ENCODE results near the gene KCNN2. TPM values are rescaled to one million over a fixed set of nuclear protein-coding genes. Genes with fewer than 3 reads are reported as not detected.

KCNN2 gene
- total and polyA plus RNA-seq, 2 of the 4 experiments (the other 2 are of a cell fraction), result 2.2 to 8.8 TPM

DNA sequence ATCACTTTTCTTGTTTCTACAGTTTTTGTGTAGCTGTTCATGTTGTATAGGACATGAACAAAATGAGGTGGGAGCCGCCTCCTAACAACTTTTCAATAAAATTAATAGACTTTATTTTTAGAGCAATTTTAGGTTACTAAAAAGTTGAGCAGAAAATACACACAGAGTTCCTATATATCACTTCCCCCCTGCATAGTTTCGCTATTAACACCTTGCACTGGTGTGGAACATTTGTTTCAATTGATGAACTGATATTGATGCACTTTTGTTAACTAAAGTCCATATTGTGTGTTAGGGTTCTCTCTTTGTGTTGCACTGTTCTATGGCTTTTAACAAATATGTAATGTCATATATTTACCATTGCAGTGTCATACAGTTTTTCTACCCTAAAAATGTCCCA lies 47.8 kb upstream of the KCNN2 start:
- no peak overlapping the region for H2BK5ac ChIP-seq (ENCODE audit: low read depth, low read length, poor library complexity, severe bottlenecking)
- dilution Hi-C loops (cut with HindIII; ENCODE audit: low sequenced_read_pairs, unreplicated experiment), result no loop called here

More for the DNA sequence above, 47.8 kb upstream of the KCNN2 start:
- Histone ChIP-seq H3K27ac (ENCODE audit: insufficient read depth, low read length) (no peak overlapping the region), H3K36me3 (ENCODE audit: control insufficient read depth, insufficient read depth, low read length) (no peaks in the 10 kb centered on the region), H3K4me2 (ENCODE audit: low read depth, low read length) (no peak overlapping the region), H3K4me1 (ENCODE audit: control insufficient read depth, insufficient read depth, low read length) (peaks cover 4% of the 10 kb centered on the region), H2BK15ac (ENCODE audit: low read depth, low read length) (no peak overlapping the region), H3K23ac (ENCODE audit: low read depth, low read length) (no peak overlapping the region), H3K79me1 (ENCODE audit: low read depth in 1 of 2, low read length in 2 of 2) (no peaks in the 10 kb centered on the region), H3K18ac (ENCODE audit: low read depth, low read length) (no peak overlapping the region), H3K14ac (replicated peaks; ENCODE audit: low read depth, low read length) (no peak overlapping the region), H3K4me3 (ENCODE audit: insufficient read depth, low read depth, low read length) (no peak overlapping the region), H3K27me3 (ENCODE audit: control insufficient read depth, insufficient read depth, low read length) (no peaks in the 10 kb centered on the region), H2AK5ac (ENCODE audit: low read depth, low read length) (no peak overlapping the region), H2AK9ac (replicated peaks; ENCODE audit: low read depth, low read length, poor library complexity) (no peak overlapping the region), H3K9me1 (ENCODE audit: insufficient read depth, low read length) (0 out of 2 replicates have a peak, but pooled peaks cover 1% of the 10 kb centered on the region), H4K91ac (ENCODE audit: insufficient read depth, low read depth, low read length) (no peak overlapping the region), H3K9me3 (ENCODE audit: control insufficient read depth, insufficient read depth, low read length) (no peaks in the 10 kb centered on the region), H2AFZ (replicated peaks; ENCODE audit: low read length, poor library complexity) (no peak overlapping the region), H3K4ac (ENCODE audit: low read depth, low read length) (no peak overlapping the region), H2BK20ac (ENCODE audit: low read depth, low read length) (no peak overlapping the region), H2BK120ac (ENCODE audit: low read depth, low read length) (no peak overlapping the region), H4K8ac (ENCODE audit: low read depth in 2 of 2, low read length in 2 of 2) (no peak overlapping the region), H3K9ac (ENCODE audit: low read depth, low read length) (no peak overlapping the region), H4K20me1 (ENCODE audit: insufficient read depth, low read length) (no peaks in the 10 kb centered on the region), H4K5ac (ENCODE audit: low read depth, low read length) (no peak overlapping the region), H3K56ac (ENCODE audit: extremely low read depth, insufficient read depth, low read length) (no peak overlapping the region)
- in situ Hi-C loops (cut with MboI; ENCODE audit: low sequenced_read_pairs) (no loop called here), intact Hi-C loops (cut with micrococcal nuclease) (no loop called here)
- no TSS peak for BruUV-seq (replicated peaks)
- no CpG with 5 or more reads among the region's 2 CpGs for WGBS, 2 experiments (ENCODE audit: extremely low coverage in 2 of 2, insufficient read length in 1 of 2)
- ChIA-PET POLR2A (ENCODE audit: unreplicated experiment) (no interaction called here), CTCF (no interaction called here)
- DNase-seq (no peak), ATAC-seq (ENCODE audit: low read depth) (no peak)
- TF ChIP-seq MXI1 (IDR thresholded peaks at IDR 0.05; ENCODE audit: borderline replicate concordance, low read depth, low read length), result no peak
- no peak for TF ChIP-seq RCOR1 (IDR thresholded peaks at IDR 0.05; ENCODE audit: insufficient replicate concordance, low read length)
- no peak for TF ChIP-seq POLR2A (IDR thresholded peaks at IDR 0.05; ENCODE audit: low read depth, low read length)
- TF ChIP-seq FOS (IDR thresholded peaks at IDR 0.05; ENCODE audit: low read depth, low read length), result no peak
- TF ChIP-seq USF2 (IDR thresholded peaks at IDR 0.05; ENCODE audit: low read depth, low read length), result no peak
- no peak for TF ChIP-seq RFX5 (IDR thresholded peaks at IDR 0.05; ENCODE audit: low read depth, low read length)
- TF ChIP-seq ELK1 (IDR thresholded peaks at IDR 0.05; ENCODE audit: borderline replicate concordance, low read depth, low read length), result no peak
- TF ChIP-seq RAD21 (IDR thresholded peaks at IDR 0.05; ENCODE audit: low read length), result no peak

Measured in IMR-90 (cell line).